Fibroblast of the aortic adventitia (primary cell): ENCODE measurements around the gene PCDH9. TPM values are rescaled to one million over a fixed set of nuclear protein-coding genes. Genes with fewer than 3 reads are reported as not detected.

ENCODE experiments used
- DNase-seq: peaks from one replicate; pipeline ENCODE4 v3.0.0-alpha.2; 2010; ENCODE audit warnings: low read depth
- H3K4me3 ChIP-seq: 2 replicates; pipeline ENCODE4 v1.5.1; 2011; ENCODE audit warnings: low read depth, mild to moderate bottlenecking, control low read depth, low read length, moderate library complexity
- total RNA-seq: library from RNA; depleted of rRNA; stranded (reverse); fragments of >200 nt; gene quantifications from 2 replicates; pipeline ENCODE4 v1.2.3, GENCODE V29; 2012; ENCODE audit warnings: low replicate concordance
- TF ChIP-seq, protein P1 (sequence below): IDR thresholded peaks from 2 replicates; pipeline ENCODE4 v1.5.1; 2011; ENCODE audit warnings: mild to moderate bottlenecking, low read length, control low read depth, inconsistent platforms; ENCODE audit not compliant: insufficient read depth

PCDH9 gene
- total RNA-seq, 1 donor, result 19.0 TPM

DNA sequence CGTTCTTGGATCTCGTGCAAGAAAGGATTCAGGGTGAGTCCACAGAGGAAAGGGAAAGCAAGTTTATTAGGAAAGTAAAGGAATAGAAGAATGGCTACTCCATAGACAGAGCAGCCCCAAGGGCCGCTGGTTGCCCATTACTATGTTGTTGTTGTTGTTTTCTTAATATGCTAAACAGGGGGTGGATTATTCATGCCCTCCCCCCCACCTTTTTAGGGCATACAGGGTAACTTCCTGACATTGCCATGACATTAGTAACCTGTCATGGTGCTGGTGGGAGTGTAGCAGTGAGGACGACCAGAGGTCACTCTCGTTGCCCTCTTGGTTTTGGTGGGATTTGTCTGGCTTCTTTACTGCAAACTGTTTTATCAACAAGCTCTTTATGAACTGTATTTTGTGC lies 29.1 kb upstream of the PCDH9 start:
- TF ChIP-seq, protein P1, sequence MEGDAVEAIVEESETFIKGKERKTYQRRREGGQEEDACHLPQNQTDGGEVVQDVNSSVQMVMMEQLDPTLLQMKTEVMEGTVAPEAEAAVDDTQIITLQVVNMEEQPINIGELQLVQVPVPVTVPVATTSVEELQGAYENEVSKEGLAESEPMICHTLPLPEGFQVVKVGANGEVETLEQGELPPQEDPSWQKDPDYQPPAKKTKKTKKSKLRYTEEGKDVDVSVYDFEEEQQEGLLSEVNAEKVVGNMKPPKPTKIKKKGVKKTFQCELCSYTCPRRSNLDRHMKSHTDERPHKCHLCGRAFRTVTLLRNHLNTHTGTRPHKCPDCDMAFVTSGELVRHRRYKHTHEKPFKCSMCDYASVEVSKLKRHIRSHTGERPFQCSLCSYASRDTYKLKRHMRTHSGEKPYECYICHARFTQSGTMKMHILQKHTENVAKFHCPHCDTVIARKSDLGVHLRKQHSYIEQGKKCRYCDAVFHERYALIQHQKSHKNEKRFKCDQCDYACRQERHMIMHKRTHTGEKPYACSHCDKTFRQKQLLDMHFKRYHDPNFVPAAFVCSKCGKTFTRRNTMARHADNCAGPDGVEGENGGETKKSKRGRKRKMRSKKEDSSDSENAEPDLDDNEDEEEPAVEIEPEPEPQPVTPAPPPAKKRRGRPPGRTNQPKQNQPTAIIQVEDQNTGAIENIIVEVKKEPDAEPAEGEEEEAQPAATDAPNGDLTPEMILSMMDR, result no peak
- H3K4me3 ChIP-seq, result no peak overlapping the region
- no peak for DNase-seq

GRCh38 chr13:67258482-67258881 lies 28.3 kb upstream of the PCDH9 start:
- TF ChIP-seq, protein P1, result no peak
- H3K4me3 ChIP-seq, result no peak overlapping the region
- DNase-seq, result peak; percentile 30

GRCh38 chr13:67238861-67239260 lies 8.7 kb upstream of the PCDH9 start:
- no peak for DNase-seq
- TF ChIP-seq, protein P1, result no peak
- no peak overlapping the region for H3K4me3 ChIP-seq

DNA sequence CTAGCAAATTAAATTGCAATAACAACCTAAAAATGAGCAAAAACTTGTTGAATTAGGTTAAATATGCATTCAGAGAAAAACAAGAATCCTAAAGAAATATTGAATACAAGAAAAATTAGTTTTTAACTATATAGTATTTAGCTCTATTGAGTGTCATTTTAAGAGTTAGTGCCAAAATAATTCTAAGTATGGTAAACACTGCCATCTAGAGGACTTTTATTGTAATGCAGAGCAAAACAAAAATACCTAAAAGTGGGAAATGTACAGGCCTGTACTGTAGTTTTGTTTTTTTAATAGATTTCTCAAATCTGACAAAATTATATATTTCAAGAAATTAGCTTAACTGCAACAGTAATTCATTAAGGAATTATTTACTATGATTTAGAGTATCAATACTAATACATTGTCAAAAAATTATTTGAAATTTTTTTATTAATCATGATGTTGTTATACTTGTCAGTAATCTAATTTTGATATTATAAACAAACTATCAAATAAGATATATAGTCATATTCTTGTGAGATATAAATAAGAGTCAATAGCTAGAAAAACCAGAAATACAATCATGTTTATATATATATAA lies 8.2 kb upstream of the PCDH9 start:
- TF ChIP-seq, protein P1, result peak; percentile 56
- peak; percentile 67 for DNase-seq

GRCh38 chr13:67235265-67235664 lies 5.1 kb upstream of the PCDH9 start:
- no peak for DNase-seq
- TF ChIP-seq, protein P1, result no peak
- H3K4me3 ChIP-seq, result no peak overlapping the region

More for the DNA sequence above, 8.2 kb upstream of the PCDH9 start:
- H3K4me3 ChIP-seq, result no peak overlapping the region

- DNase-seq, result no peak
- TF ChIP-seq, protein P1, result no peak
- no peak overlapping the region for H3K4me3 ChIP-seq
These were observed 2.2 kb upstream of the PCDH9 start for GRCh38 chr13:67232384-67232783.
